Measurements from ENCODE around the gene USP17L28.
"Not testable (repeated sequence)": the region's sequence is repeated elsewhere in the genome, so short reads cannot be mapped to it uniquely, and the experiment has no call there.

USP17L28 gene

DNA sequence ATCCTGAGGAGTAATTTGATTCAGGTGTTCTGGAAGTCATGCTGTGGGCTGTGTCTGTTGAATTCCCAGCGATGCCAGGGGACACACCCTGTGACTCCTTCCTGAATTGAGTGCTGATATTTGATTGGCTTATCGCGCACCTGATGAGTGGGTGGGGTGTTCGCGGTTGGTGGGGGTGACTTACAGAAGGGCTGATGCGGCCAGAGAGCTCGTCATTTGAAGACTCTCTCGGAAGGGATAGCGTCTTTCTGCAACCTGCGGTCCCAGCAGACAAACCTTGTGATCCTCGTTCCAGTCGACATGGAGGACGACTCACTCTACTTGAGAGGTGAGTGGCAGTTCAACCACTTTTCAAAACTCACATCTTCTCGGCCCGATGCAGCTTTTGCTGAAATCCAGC is at the start of gene USP17L28:
USP17L28 (plus strand) TSS at position 301 of the 400 bp plus-strand sequence; CDS start at position 301, 0 bp downstream.
- not testable (repeated sequence) for DNase-seq (ENCODE audit: low read depth, low spot score)

GRCh38 chr4:9324191-9324590 is 24.5 kb upstream of the USP17L28 start:
- not testable (repeated sequence) for DNase-seq (ENCODE audit: low read depth, low spot score)

DNA sequence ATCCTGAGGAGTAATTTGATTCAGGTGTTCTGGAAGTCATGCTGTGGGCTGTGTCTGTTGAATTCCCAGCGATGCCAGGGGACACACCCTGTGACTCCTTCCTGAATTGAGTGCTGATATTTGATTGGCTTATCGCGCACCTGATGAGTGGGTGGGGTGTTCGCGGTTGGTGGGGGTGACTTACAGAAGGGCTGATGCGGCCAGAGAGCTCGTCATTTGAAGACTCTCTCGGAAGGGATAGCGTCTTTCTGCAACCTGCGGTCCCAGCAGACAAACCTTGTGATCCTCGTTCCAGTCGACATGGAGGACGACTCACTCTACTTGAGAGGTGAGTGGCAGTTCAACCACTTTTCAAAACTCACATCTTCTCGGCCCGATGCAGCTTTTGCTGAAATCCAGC is 23.8 kb upstream of the USP17L28 start, which contains the start of gene USP17L24:
USP17L24 (plus strand) TSS at position 301 of the 400 bp plus-strand sequence; CDS start at position 301, 0 bp downstream.
- DNase-seq (ENCODE audit: low read depth, low spot score) = not testable (repeated sequence)

DNA sequence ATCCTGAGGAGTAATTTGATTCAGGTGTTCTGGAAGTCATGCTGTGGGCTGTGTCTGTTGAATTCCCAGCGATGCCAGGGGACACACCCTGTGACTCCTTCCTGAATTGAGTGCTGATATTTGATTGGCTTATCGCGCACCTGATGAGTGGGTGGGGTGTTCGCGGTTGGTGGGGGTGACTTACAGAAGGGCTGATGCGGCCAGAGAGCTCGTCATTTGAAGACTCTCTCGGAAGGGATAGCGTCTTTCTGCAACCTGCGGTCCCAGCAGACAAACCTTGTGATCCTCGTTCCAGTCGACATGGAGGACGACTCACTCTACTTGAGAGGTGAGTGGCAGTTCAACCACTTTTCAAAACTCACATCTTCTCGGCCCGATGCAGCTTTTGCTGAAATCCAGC is 19.1 kb upstream of the USP17L28 start, which contains the start of gene USP17L25:
USP17L25 (plus strand) TSS at position 301 of the 400 bp plus-strand sequence; CDS start at position 301, 0 bp downstream.
- DNase-seq (ENCODE audit: low read depth, low spot score) = not testable (repeated sequence)

GRCh38 chr4:9334358-9334757 is 14.3 kb upstream of the USP17L28 start, which contains the start of gene USP17L26:
USP17L26 (plus strand) TSS chr4:9334658; CDS start chr4:9334658, 0 bp downstream.
- not testable (repeated sequence) for DNase-seq (ENCODE audit: low read depth, low spot score)

DNA sequence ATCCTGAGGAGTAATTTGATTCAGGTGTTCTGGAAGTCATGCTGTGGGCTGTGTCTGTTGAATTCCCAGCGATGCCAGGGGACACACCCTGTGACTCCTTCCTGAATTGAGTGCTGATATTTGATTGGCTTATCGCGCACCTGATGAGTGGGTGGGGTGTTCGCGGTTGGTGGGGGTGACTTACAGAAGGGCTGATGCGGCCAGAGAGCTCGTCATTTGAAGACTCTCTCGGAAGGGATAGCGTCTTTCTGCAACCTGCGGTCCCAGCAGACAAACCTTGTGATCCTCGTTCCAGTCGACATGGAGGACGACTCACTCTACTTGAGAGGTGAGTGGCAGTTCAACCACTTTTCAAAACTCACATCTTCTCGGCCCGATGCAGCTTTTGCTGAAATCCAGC is 9.6 kb upstream of the USP17L28 start, which contains the start of gene USP17L5:
USP17L5 (plus strand) TSS at position 301 of the 400 bp plus-strand sequence; CDS start at position 301, 0 bp downstream.
- not testable (repeated sequence) for DNase-seq (ENCODE audit: low read depth, low spot score)

- DNase-seq (ENCODE audit: low read depth, low spot score) = not testable (repeated sequence)
These were observed 4.8 kb upstream of the USP17L28 start, which contains the start of gene USP17L27 for GRCh38 chr4:9343848-9344247. USP17L27 (plus strand) TSS chr4:9344148; CDS start chr4:9344148, 0 bp downstream.

DNA sequence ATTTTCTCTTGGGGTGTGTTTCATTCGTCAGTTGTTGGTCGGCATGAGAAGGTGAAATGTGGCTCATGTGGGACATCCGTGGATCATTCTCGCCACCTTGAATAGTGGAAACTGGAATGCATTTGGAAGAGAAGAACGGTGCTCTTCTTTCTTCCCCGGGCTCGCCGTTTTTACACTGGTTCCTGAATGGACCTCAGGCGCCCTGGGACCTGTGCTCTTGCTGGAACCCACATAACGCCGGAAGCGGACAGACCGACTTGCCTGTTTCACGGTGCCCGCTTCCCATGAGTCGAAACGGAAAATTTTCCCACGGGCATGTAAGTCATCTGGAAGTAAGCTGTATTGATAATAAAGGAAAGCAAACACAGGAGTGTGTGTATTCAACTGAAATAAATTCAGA is 2.2 kb downstream of the USP17L28 start:
- DNase-seq (ENCODE audit: low read depth, low spot score) = not testable (repeated sequence)

GRCh38 chr4:9353338-9353737 is 4.6 kb downstream of the USP17L28 start, which contains the start of gene USP17L29:
USP17L29 (plus strand) TSS chr4:9353638; CDS start chr4:9353638, 0 bp downstream.
- not testable (repeated sequence) for DNase-seq (ENCODE audit: low read depth, low spot score)

- not testable (repeated sequence) for DNase-seq (ENCODE audit: low read depth, low spot score)
These were observed 14.1 kb downstream of the USP17L28 start, which contains the start of gene USP17L30 for GRCh38 chr4:9362829-9363228. USP17L30 (plus strand) TSS chr4:9363129; CDS start chr4:9363129, 0 bp downstream.

DNA sequence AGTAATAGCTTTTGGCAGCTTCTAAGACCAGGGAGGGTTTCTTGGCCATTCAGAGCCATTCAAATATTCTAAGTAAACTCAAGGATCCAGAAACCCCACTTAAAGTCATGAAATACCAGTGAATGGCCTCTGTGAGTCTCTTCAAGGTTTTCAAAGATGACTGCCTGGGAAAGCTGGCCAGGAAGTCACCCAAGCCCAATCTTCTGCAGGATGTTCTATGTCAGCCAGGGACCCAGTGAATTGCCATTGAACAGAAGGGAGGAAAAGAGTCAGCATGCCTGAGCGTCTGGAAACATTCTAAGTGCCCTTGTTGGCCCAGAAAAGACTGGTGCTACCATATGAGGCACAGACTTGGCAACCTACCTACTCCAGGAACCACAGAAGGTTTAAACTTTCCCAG is 31.2 kb downstream of the USP17L28 start:
- DNase-seq (ENCODE audit: low read depth, low spot score) = not testable (repeated sequence)

GRCh38 chr4:9381012-9381534 is 32.4 kb downstream of the USP17L28 start:
- not testable (repeated sequence) for DNase-seq (ENCODE audit: low read depth, low spot score)

GRCh38 chr4:9384126-9384525 is 35.4 kb downstream of the USP17L28 start:
- DNase-seq (ENCODE audit: low read depth, low spot score) = no peak

DNA sequence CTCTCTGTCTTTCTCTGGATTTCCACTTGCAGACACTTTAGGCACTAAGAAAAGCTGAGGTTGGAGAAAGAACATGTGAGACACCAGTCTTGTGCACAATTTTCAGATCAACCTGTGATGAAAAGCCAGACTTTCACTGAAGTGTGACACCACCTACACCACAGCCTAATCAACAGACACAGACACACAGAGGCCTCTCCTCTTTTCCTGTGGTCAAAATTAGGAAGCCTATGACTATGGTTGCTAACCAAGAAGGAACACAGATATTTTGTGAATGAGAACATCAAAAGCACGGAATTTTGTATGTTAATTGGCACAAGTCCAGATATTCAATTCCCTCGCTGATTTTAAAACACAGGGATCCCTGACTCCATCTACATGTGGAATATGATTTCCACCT is 40.3 kb downstream of the USP17L28 start:
- not testable (repeated sequence) for DNase-seq (ENCODE audit: low read depth, low spot score)

All from brain pericyte (primary cell).